Measurements from ENCODE around the gene AKT2.

GRCh38 chr19:40321076-40321475, 35.9 kb upstream of the AKT2 start:
- TF ChIP-seq CTCF (conservative IDR thresholded peaks at IDR 0.05; ENCODE audit: low read depth, low read length), result no peak
- TF ChIP-seq EZH2phosphoT487 (IDR thresholded peaks at IDR 0.05; ENCODE audit: borderline replicate concordance, low read length), result no peak
- TF ChIP-seq EZH2 (IDR thresholded peaks at IDR 0.05; ENCODE audit: low read length, unreplicated experiment), result no peak
